Measurements from ENCODE around the gene FAIM. TPM values are rescaled to one million over a fixed set of nuclear protein-coding genes. Genes with fewer than 3 reads are reported as not detected.
"Not testable (repeated sequence)": the region's sequence is repeated elsewhere in the genome, so short reads cannot be mapped to it uniquely, and the experiment has no call there.

Gene FAIM
- total and polyA plus RNA-seq, 11 donors = 2.0 to 7.2 (median 3.9) TPM

DNA sequence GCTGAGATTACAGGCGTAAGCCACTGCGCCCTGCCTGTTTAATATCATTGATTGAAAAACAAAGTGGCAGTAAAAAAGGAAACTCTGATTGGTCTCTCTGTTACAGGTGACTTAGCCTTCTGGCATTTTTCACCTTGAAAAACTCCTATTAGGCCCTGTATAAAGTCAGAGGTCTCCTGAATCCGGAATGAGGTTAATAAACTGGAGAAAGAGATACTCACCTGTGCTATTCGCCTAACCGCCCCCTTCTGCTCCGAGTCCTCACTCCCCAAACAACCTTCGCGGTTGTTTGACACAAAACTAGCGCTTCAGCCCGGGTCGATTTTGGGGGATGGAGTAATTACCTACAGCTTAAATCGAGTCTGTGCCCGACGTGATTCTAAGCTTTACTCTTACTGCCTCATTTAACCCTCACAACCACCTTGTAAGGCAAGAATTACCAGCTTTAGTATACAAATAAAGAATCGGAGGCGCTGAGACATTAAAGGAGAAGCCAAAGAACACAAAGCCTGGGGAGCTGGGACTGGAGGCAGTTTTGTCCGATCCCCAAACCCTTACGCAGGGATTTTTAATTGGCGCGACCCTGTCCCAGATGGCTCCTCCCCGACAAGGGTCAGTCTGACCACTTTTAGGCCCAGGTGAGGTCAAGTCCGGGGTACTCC is 15.0 kb upstream of the FAIM start:
- Histone ChIP-seq H3K9me3 (no peaks in the 10 kb centered on the region), H3K36me3 (peaks cover 0 to 27% (median 0%) of the 10 kb centered on the region in 9 donors), H3K4me3 (peak overlapping the region; percentile 36 to 87 (median 74)), H3K27me3 (no peaks in the 10 kb centered on the region), H3K4me1 (peaks cover 0 to 17% (median 9%) of the 10 kb centered on the region in 12 donors), H3K27ac (peak overlapping the region; percentile 67 to 93 (median 86))
- no peak for ATAC-seq
- DNase-seq = no peak
- TF ChIP-seq, protein P1, sequence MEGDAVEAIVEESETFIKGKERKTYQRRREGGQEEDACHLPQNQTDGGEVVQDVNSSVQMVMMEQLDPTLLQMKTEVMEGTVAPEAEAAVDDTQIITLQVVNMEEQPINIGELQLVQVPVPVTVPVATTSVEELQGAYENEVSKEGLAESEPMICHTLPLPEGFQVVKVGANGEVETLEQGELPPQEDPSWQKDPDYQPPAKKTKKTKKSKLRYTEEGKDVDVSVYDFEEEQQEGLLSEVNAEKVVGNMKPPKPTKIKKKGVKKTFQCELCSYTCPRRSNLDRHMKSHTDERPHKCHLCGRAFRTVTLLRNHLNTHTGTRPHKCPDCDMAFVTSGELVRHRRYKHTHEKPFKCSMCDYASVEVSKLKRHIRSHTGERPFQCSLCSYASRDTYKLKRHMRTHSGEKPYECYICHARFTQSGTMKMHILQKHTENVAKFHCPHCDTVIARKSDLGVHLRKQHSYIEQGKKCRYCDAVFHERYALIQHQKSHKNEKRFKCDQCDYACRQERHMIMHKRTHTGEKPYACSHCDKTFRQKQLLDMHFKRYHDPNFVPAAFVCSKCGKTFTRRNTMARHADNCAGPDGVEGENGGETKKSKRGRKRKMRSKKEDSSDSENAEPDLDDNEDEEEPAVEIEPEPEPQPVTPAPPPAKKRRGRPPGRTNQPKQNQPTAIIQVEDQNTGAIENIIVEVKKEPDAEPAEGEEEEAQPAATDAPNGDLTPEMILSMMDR (IDR thresholded peaks at IDR 0.05) = no peak
- TF ChIP-seq POLR2A (IDR thresholded peaks at IDR 0.05) = no peak
- 9 to 16% (median 16%) methylated on average over 21 to 22 of the region's 22 CpGs for WGBS, 4 donors
- intact Hi-C loops (cut with DNase I) = loop anchor here (1.0 to 10.0 kb wide), 16 partner anchors 15 to 761 kb away; partner anchors contain the start of genes FAIM (in 1 of the 10), MRAS (in 1 of the 10), NME9 (in 1 of the 10) and PIK3CB (in 1 of the 10)

DNA sequence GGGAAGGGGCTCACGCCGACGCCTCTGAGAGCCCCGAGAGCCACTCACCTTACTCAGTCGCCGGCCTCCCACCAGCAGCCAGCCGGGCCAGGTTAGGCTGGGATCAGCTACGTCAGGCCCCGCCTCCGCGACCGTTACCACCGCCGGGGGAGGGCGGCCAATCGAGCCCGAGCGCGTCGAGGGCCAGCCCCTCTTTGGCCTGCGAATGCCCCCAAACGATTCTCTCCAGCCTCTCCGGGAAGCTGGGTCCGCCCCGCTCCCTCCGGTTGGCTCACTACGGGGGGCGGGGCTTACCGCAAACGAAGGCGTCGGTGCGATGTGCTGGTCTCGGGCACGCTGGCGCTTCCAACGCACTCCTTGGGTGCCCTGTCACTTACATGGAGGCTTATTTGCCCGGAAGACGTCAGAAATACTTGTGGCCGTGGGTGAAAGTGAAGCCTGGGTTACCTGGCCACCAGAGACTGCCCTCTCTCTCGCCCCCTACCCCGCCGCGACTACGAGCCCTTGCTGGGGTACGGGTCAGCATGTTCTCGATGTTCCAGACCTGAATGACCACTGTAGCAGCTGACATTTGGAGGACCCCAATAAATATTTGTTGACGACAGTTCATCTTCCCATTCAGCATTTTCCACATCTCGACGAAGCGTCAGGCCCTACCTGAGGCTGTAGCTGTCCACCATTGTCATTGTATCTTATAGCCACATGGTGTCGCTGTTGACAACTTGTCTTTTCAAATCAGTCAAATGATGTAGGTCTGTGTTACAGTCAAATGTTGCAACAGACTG is 14.2 kb upstream of the FAIM start, which contains the start of gene CEP70:
Gene CEP70, minus strand, starts transcription at position 111 of the 785 bp plus-strand sequence. CDS start 21,333 bp downstream, outside the sequence.
- ATAC-seq = peak; percentile 98 to 99 (median 99)
- intact Hi-C loops (cut with DNase I) = loop anchor here (1.0 to 10.0 kb wide), 16 partner anchors 14 to 760 kb away; partner anchors contain the start of genes FAIM (in 1 of the 10), MRAS (in 1 of the 10), NME9 (in 1 of the 10) and PIK3CB (in 1 of the 10)
- H3K9me3 ChIP-seq = no peaks in the 10 kb centered on the region
- peaks cover 0 to 20% (median 0%) of the 10 kb centered on the region in 9 donors for H3K36me3 ChIP-seq
- peak within 1 kb of the TSS; percentile 67 to 93 (median 86) for H3K27ac ChIP-seq
- no peaks in the 10 kb centered on the region for H3K27me3 ChIP-seq
- TF ChIP-seq POLR2A (IDR thresholded peaks at IDR 0.05) = peak; percentile 87 to 93
- TF ChIP-seq, protein P1 (IDR thresholded peaks at IDR 0.05) = peak; percentile 75 to 95 (median 88)
- peak; percentile 93 to 97 (median 95) for DNase-seq
- WGBS, 4 donors = 0 to 1% (median 0%) methylated on average over 38 to 52 of the region's 52 CpGs
- peak within 1 kb of the TSS; percentile 36 to 87 (median 74) for H3K4me3 ChIP-seq
- H3K4me1 ChIP-seq = peaks cover 0 to 17% (median 9%) of the 10 kb centered on the region in 12 donors

DNA sequence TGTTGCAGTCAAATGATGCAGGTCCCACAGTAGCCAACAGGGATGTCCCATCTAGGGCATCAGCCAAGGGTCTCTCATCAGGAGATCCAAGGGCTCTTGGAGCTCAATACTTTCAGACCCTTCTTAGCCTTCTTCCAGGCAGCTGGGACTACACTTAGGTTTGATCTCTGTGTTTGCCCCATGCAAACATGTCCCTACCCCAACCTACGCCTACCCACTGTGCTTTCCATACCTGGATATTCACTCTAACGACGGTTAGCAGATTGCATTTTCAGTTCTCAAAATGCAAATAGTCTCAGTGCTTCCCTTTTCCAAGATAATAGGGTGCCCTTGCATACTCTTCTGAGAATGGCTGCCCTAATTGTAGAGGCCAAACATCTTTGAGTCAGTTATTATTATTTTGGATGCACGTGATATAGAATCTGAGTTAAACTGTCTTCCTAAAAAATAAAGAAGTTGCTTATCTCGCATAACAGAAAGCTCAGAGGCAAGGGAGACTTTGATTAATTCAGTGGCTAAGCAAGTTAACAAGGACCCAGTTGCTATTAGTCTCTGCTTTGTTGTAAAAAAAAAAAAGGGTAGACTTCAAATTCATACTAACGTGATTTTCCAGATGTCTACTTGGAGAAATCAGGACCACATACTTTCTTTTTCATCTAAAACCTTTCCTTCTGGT is 13.5 kb upstream of the FAIM start:
- peaks cover 0 to 17% (median 9%) of the 10 kb centered on the region in 12 donors for H3K4me1 ChIP-seq
- peaks cover 0 to 12% (median 0%) of the 10 kb centered on the region in 9 donors for H3K36me3 ChIP-seq
- no peak for TF ChIP-seq POLR2A (IDR thresholded peaks at IDR 0.05)
- TF ChIP-seq, protein P1 (IDR thresholded peaks at IDR 0.05) = no peak
- H3K9me3 ChIP-seq = no peaks in the 10 kb centered on the region
- peak overlapping the region in 9 of 12 donors; percentile 65 to 87 (median 74) for H3K4me3 ChIP-seq
- no peak for ATAC-seq
- intact Hi-C loops (cut with DNase I) = loop anchor here (1.0 to 10.0 kb wide), 17 partner anchors 14 to 760 kb away; partner anchors contain the start of genes FAIM (in 1 of the 10), MRAS (in 1 of the 10), NME9 (in 1 of the 10) and PIK3CB (in 1 of the 10)
- no peaks in the 10 kb centered on the region for H3K27me3 ChIP-seq
- peak overlapping the region in 4 of 12 donors; percentile 86 to 93 (median 89) for H3K27ac ChIP-seq
- DNase-seq = no peak
- 41 to 50% (median 48%) methylated on average over 6 of the region's 6 CpGs for WGBS, 4 donors

DNA sequence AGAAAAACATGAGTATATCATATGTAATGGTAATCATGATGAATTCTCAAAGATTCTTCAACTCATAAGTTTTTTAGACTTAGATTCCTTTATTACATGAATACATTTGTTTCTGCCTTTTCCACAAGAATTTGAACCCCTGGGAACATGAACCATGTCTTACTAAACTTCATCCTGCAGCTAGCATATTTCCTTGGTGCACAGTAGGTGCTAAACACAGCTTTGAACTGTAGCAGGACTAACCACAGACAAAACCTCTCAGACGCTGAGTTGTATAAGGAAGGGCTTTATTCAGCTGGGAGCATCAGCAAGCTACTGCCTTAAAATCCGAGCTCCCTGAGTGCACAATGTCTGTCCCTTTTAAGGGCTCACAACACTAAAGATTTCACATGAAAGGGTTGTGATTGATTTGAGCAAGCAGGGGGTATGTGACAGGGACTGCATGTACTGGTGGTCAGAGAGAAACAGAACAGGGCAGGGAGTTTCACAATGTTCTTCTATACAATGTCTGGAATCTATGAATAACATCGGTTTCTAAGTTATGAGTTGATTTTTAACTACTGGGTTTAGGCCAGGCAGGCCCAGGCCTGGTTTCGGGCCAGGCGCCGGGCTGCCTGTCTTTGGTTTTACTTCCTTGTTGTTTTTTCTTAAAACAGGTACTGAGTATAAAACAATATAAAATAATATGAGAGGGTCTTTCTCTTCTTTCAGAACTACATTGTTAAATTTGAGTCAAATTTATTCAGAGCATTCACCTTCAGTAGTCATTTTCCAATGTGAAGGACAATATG is 11.2 kb upstream of the FAIM start:
- ATAC-seq, H3K36me3 ChIP-seq, H3K27ac ChIP-seq, H3K4me3 ChIP-seq, H3K9me3 ChIP-seq, DNase-seq, H3K27me3 ChIP-seq: not testable (repeated sequence)
- intact Hi-C loops (cut with DNase I) = loop anchor here in 9 of 10 donors (5.0 to 10.0 kb wide), 12 partner anchors 85 to 757 kb away; partner anchors contain the start of genes MRAS (in 1 of the 9), NME9 (in 1 of the 9) and PIK3CB (in 1 of the 9)
- H3K4me1 ChIP-seq = peaks cover 0 to 17% (median 9%) of the 10 kb centered on the region in 12 donors
- WGBS, 4 donors = 83 to 90% (median 88%) methylated on average over 6 of the region's 6 CpGs
